CD4-positive, alpha-beta T cell treated with Interleukin-2 at 100 ng/mL for 4 hours (primary cell): ENCODE measurements around the gene CTNNA2.

ENCODE experiments used
- DNase-seq: peaks from one replicate; pipeline ENCODE4 v3.0.0-alpha.2; 2020; ENCODE audit warnings: low spot score

Gene CTNNA2

DNA sequence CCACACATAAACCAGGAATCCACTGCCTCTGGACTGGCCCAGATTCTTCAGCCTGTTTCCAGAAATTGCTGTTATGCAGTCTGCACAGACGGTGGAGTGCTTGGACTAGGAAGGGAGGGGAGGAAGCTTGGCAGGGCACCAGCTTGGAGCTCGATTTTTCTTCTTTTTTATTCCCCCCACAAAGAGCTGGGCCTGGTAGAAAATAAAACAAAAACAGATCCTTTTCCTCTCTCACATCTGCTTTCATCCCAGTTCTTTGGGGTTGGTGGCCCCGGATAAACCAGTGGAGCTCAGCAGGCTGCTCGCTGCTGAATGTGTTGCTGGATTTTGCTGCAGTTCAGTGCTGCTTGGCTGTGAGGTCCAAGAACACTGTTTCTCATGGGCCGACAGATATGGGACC is 775.7 kb downstream of the CTNNA2 start:
- no peak for DNase-seq

DNA sequence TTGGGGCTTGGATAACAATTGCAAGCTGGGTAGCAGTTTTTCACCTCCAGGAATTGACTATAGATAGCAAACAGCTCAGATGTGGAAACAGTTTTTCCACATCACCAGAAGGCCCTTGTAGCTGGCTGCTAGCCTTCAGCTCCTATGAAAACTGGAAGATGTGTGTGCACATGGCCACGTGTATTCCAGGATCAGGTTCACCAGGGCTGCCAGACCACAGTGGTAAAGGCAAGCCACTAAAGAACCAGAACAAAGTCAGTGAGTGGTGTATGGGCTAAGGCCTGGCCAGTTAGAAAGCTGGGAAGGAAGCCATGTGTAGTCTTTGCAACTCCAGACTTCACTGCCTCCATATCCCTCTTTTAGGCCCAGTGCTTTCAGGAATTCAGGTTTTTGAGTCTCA is 778.8 kb downstream of the CTNNA2 start:
- DNase-seq: no peak

- no peak for DNase-seq
These were observed 779.6 kb downstream of the CTNNA2 start for GRCh38 chr2:80292474-80292873.

GRCh38 chr2:80293039-80293438 is 780.2 kb downstream of the CTNNA2 start:
- no peak for DNase-seq

DNA sequence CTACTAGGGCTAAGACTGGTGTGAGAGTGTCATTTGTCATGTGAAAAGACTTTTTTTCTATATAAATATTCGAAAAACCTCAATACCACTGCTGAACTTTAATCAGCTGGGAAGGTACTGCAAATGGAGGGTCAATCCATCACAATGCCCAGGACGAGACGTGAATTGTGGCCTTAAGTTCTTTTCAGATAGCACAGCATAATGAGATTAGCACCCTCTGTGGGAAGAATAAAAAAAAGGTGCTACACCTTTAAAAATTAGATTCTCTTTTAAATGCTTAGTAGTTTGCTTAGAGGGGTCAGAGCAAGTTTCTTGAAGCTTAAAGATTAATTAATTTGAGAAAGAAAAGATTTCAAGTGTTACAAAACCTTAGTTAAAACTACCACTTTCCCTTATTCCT is 786.1 kb downstream of the CTNNA2 start:
- no peak for DNase-seq

DNA sequence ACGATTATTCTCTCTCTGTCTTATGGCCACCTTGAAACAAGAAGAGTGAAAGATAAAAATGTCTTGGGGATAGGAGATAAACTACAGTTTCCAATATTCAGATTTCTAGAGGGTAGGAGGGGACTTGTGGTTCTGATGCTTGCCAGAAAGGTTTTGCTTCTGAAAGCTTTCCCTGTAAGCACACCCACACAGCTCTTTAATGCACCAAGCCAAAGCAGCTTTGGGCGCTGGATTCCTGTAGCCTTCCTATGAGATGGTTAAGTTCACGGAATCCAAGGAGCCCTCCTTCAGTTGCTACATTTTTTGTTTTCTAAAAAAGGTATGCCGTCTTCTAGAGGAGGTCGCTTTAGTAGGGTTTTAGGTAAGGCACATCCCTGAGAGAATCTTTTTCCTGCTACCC is 786.8 kb downstream of the CTNNA2 start:
- no peak for DNase-seq

DNA sequence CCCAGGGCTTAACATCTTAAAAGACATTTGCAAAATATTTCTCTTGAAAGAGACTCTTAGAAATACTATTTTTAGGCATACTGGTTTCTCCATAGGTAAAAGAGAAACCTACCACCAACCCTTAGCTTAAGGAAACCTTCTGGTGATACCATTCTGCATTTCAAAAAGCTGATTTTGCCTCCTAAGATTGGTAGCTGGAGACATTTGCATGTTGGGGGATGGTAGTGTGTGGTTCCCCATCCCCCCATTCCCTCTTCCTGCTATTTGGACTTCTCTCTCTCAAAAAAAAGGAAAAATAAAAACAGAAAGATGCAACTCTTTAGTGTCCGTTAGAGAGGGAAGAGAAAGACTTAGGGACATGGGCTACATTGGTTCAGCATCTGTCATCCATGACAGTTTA is 787.5 kb downstream of the CTNNA2 start:
- no peak for DNase-seq

- no peak for DNase-seq
These were observed 788.1 kb downstream of the CTNNA2 start for GRCh38 chr2:80300954-80301353.

GRCh38 chr2:80302001-80302313 is 789.1 kb downstream of the CTNNA2 start:
- no peak for DNase-seq

GRCh38 chr2:80302314-80303005 is 789.6 kb downstream of the CTNNA2 start:
- DNase-seq: no peak

DNA sequence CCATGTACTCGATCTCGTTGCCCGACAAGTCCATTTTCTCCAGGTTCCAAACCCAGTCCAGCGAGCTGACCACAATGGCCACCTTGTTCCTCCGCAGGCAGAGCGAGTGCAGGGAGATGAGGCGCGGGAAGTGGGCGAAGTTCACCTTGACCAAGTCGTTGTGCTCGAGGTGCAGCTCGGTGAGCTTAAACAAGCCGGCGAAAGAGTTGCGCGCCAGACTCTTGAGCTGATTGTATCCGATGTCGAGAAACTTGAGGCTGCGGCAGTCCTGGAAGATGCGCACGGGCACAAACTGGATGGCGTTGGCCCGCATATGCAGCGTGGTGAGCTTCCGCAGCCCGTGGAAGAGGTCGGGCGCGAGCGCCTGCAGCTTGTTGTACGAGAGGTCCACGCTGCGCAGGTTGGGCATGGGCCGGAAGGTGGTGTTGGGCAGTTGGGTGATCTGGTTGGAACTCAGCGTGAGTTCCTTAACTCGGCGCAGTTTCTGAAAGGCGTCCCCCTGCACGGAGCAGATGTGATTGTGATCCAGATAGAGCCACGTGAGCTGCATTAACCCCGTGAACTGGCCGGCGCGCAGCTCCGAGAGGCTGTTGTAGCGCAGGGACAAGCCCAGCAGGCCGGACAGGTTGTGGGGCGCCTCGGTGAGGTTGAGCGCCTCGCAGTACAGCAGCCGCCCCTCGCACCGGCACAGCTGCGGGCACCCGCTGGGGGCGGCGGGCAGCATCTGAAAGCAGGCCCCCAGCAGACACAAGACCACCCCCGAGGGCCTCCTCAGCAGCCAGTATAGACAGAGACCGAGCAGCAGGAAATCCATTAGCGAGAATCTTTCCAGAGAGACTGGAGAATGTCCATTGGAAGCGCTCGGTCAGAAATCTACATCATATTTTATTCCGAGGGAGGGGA is 790.4 kb downstream of the CTNNA2 start:
- no peak for DNase-seq

DNA sequence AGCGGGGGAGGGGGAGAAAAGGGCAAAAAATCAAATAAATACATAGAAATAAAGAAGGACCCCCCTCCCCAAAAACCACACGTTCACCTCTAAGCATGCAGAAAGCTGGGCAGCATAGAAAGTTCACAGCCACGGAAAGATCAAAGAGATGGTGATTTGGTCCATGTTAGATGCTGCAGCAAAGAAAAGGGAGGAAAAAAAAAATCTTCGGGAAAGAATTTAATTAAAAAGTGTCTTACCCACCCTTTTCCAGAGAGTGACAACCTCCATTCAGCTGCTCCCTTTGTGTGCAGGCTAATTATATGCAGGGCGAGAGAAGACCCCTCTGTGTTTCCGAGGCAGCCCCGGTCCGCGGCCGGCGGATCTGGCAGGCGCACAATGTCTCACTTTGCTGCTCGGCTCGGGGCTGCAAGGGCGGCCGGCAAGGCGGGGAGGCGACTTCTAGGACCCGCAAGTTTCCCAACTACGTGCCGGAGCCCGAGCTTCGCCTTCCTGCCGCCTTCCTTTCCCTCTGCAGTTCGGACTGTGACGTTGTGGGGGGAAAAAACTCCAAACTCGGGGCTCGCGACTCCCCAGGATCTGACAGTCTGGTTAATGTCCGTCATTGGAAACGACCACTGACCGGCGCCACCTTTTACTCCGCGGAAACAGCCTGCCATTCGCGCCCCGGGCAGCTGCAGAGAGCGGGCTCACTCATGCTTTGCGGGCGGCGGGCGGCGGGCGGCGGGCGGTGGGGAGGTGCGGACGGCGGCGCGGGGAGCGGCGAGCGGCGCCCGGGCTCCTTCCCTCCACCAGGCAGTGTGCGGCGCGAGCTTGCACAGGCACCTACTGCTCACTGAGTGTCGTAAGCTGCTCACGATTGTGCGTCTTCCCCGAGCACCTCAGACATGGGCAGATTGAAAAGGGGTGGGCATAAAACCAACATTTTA is 791.3 kb downstream of the CTNNA2 start, which contains the start of gene LRRTM1:
LRRTM1 (minus strand) TSS at position 844 of the 929 bp plus-strand sequence. CDS start 933 bp downstream, outside the sequence.
- no peak for DNase-seq

DNA sequence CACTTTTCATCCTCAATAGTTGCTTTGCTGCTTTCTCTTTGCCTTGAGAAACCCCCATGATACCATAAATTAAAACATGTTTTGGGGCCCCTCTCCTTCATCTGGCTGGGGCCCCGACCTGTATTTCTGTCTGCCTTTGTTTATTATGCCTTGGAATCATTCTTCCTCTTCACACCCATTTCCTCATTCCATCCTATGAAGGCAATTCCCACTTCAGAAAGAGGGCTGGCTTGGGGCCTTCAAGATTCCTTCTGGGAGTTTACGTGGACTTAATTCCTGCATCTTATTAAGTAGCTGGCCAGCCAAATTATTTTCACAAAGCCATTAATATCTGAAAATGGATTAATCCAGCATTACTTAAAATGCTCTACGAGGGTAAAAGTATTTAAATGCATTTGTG is 798.5 kb downstream of the CTNNA2 start:
- DNase-seq: no peak

- DNase-seq: no peak
These were observed 799.5 kb downstream of the CTNNA2 start for GRCh38 chr2:80312282-80312839.

DNA sequence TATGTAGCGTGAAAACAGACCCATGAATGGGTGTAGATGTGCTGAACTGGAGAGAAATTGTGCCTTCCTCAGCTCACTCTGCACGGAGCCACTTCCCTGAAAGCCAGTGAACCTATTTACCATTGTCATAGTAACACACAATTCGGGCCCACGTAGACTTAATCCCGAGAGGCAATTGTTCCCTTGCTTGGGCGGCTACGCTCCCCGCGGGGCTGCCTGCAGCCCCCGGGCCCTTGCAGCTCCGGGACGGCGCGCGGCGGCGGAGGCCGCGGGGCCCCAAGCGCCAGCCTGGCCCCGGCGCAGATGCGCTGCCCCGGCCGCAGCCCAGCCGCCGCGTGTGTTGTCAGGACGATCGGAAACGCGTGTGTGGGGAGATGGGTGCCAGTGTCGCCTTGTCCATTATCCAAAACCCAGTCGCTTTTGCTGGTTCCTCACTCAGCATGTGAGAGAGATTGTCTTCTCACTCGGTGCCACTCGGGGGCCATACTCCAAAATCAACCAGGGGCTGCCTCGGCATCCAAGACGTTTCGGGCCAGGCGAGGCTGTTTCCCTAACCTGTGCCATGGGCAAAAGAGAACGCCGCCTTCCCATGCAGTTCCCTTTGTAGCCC is 809.6 kb downstream of the CTNNA2 start:
- no peak for DNase-seq

- no peak for DNase-seq
These were observed 810.1 kb downstream of the CTNNA2 start for GRCh38 chr2:80322958-80323357.

- no peak for DNase-seq
These were observed 810.8 kb downstream of the CTNNA2 start for GRCh38 chr2:80323610-80324009.

GRCh38 chr2:80324525-80324924 is 811.7 kb downstream of the CTNNA2 start:
- no peak for DNase-seq

DNA sequence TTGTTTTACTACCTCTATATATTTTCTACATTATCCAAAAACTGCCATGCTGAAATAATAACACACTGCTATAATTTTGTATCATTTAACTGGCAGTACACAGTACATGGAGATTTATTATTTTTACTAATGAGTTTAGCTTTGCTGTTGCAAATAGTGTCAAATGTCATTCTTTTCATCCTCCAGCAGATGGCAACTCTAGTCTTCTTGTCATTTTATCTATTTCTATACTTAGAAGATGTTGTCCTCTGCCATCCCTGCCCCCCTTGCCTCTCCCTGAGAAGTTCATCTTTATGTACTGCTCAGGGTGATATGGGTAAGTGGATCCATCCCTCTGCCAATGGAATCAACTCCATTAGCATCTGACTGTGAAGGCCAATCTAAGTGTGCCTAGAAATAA is 813.4 kb downstream of the CTNNA2 start:
- DNase-seq: no peak

- no peak for DNase-seq
These were observed 814.0 kb downstream of the CTNNA2 start for GRCh38 chr2:80326861-80327260.

DNA sequence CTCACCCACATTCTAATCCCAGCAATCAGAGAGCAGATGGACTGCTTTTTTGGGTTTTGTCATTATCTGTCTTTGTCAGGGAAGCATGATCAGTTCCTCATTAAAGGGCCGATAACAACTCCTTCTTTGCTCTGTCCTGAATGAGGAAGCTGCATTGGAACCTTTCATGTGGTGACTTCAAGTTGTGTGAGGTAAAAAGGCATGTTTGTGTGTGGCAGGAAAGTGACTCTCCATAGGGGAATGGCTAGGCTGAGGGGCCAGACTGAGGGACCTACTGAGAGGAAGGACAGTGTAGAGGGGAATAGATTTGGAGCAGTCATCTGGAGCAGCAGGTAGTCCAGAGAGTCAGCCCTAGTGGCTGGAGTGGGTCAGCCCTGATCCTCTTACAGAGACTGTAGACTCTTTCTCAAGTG is 815.3 kb downstream of the CTNNA2 start:
- no peak for DNase-seq

GRCh38 chr2:80329491-80329890 is 816.6 kb downstream of the CTNNA2 start:
- no peak for DNase-seq
